IgD-negative memory B cell (primary cell): ENCODE results near the gene WDR33. TPM values are rescaled to one million over a fixed set of nuclear protein-coding genes. Genes with fewer than 3 reads are reported as not detected.

Experiments used
- H3K27ac Mint-ChIP-seq, 3 donors: one replicate each; pipeline ENCODE4 v1.8.0; 2020 to 2022; ENCODE audit warnings: mild to moderate bottlenecking in 3 of 3, mixed read lengths in 3 of 3, moderate library complexity in 1 of 3
- H3K27me3 Mint-ChIP-seq: one replicate; pipeline ENCODE4 v1.8.0; 2021; ENCODE audit warnings: mixed read lengths
- H3K36me3 Mint-ChIP-seq: one replicate; pipeline ENCODE4 v1.8.0; 2020; ENCODE audit warnings: mild to moderate bottlenecking, mixed read lengths
- H3K4me1 Mint-ChIP-seq, 3 donors: one replicate each; pipeline ENCODE4 v1.8.0; 2020 to 2022; ENCODE audit warnings: mixed read lengths in 3 of 3, mild to moderate bottlenecking in 1 of 3
- H3K4me3 Mint-ChIP-seq, 4 donors: one replicate each; pipeline ENCODE4 v1.8.0; 2020 to 2022; ENCODE audit warnings: mild to moderate bottlenecking in 4 of 4, mixed read lengths in 4 of 4, moderate library complexity in 3 of 4
- H3K9me3 Mint-ChIP-seq, 3 donors: one replicate each; pipeline ENCODE4 v1.8.0; 2020 to 2021; ENCODE audit warnings: mixed read lengths in 3 of 3, mild to moderate bottlenecking in 1 of 3
- polyA plus RNA-seq: library from polyadenylated mRNA; unstranded; fragments of 300-500 nt; fragmentation: Illumina TruSeq; gene quantifications from one replicate; pipeline ENCODE4 v1.2.3, GENCODE V29; 2021

WDR33 gene
- polyA plus RNA-seq, 1 donor from 2014 or later: 39.5 TPM

DNA sequence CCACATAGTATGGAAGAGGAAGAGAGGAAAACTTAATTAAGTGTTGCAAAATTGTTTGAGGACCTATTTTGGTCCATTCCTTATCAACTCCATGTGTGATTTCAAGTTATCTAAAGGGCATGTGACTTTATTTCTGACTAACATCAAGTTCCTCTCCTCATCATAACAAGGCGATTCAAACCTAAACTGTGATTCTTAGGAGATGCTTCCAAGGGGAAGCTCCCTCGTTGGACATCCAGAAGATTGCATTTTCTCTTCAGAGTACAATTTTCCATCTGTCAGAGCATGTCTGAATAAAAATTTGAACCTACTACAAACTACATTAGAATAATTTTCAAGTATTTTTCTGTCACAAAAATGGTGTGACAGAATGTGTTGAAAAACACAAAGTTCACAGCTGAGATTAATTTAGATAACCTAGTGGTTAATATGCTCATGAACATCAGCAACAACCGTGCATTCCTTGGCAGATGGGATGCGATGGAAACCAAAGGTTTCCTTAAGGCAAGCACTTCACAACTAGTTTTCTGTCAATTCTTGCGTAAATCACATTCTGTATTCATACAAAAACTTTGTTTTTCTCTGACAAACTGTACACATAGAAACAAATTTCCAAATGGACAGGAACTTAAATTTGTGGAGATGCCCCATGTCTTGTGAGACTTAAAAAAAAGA lies 105.4 kb downstream of the WDR33 start:
- H3K4me1 Mint-ChIP-seq: peaks cover 21 to 25% (median 24%) of the 10 kb centered on the region in 3 donors
- H3K27ac Mint-ChIP-seq: peak overlapping the region in 1 of 3 donors; percentile 9
- no peaks in the 10 kb centered on the region for H3K27me3 Mint-ChIP-seq
- H3K4me3 Mint-ChIP-seq: peak overlapping the region in 2 of 4 donors; percentile 37 to 59
- no peaks in the 10 kb centered on the region for H3K9me3 Mint-ChIP-seq
- H3K36me3 Mint-ChIP-seq: peaks cover 4% of the 10 kb centered on the region

GRCh38 chr2:127704641-127705390 lies 106.2 kb downstream of the WDR33 start:
- no peaks in the 10 kb centered on the region for H3K9me3 Mint-ChIP-seq
- no peaks in the 10 kb centered on the region for H3K27me3 Mint-ChIP-seq
- peaks cover 25 to 31% (median 28%) of the 10 kb centered on the region in 3 donors for H3K4me1 Mint-ChIP-seq
- peaks cover 4% of the 10 kb centered on the region for H3K36me3 Mint-ChIP-seq
- peak overlapping the region in 2 of 4 donors; percentile 59 to 71 for H3K4me3 Mint-ChIP-seq
- H3K27ac Mint-ChIP-seq: peak overlapping the region; percentile 9 to 31 (median 9)

DNA sequence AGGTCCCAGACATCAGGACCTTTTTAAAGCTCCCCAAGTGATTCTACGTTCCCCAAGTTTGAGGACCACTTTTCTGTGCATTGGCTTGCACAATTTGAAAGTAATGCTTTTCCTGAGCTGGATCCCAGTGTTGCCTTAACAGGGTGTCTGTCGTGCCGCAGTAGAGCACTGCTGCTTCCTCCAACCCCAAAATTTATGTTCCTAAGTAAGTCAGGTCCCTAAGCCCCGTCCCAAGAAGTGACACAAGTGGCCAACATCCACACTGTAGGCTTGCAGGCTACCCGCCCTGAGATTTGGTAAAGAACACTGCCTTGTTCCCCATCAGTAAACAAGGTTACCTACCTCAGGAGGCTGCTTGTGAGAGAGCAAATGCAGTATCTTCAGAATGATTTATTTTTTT lies 107.7 kb downstream of the WDR33 start:
- Mint-ChIP-seq H3K36me3 (peaks cover 3% of the 10 kb centered on the region), H3K9me3 (no peaks in the 10 kb centered on the region), H3K27me3 (no peaks in the 10 kb centered on the region), H3K4me1 (peaks cover 25 to 32% (median 28%) of the 10 kb centered on the region in 3 donors), H3K27ac (peak overlapping the region in 2 of 3 donors; percentile 84 to 95), H3K4me3 (peak overlapping the region in 3 of 4 donors; percentile 74 to 98 (median 77))

DNA sequence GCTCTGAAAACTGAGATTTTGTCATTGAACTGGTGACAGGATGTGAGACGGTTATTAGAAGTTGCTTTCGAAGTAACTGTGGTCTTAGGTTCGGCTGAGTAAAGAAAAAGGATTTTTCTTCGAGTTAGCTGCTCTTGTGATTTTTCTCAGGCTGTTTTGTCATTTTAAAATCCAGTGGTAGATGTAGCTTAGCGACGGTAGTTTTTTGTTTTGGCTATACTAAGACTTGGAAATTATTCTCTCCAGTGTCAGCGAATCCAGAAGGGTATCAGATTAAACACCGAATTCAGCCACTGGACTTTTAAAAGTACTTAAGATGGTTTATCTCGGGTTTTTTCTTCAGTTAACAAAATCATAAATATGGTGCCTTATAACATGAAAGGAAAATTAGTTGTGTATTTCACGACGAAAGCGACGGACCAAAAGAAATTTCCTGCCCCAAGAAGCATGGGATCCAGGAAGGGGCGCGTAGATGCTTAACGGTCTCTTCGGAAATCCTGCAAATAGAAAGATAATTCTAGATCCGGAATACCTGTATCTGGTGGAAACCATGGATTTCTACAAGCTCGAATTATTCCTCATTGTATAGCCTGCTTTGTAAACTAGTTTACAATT lies 108.5 kb downstream of the WDR33 start:
- Mint-ChIP-seq H3K27me3 (no peaks in the 10 kb centered on the region), H3K4me1 (peaks cover 25 to 32% (median 28%) of the 10 kb centered on the region in 3 donors), H3K9me3 (no peaks in the 10 kb centered on the region), H3K4me3 (peak overlapping the region; percentile 81 to 98 (median 88)), H3K36me3 (peaks cover 3% of the 10 kb centered on the region), H3K27ac (peak overlapping the region; percentile 29 to 95 (median 84))

- peaks cover 3% of the 10 kb centered on the region for H3K36me3 Mint-ChIP-seq
- peaks cover 25 to 32% (median 29%) of the 10 kb centered on the region in 3 donors for H3K4me1 Mint-ChIP-seq
- H3K27ac Mint-ChIP-seq: peak overlapping the region; percentile 84 to 99 (median 95)
- H3K27me3 Mint-ChIP-seq: no peaks in the 10 kb centered on the region
- no peaks in the 10 kb centered on the region for H3K9me3 Mint-ChIP-seq
- peak overlapping the region; percentile 93 to 98 (median 96) for H3K4me3 Mint-ChIP-seq
These were observed 109.1 kb downstream of the WDR33 start for GRCh38 chr2:127701651-127702394.

GRCh38 chr2:127701193-127701650 lies 109.7 kb downstream of the WDR33 start, which contains the start of gene SFT2D3:
TSS of gene SFT2D3 (plus strand) at chr2:127701497. CDS start at chr2:127701529, 32 bp downstream.
- Mint-ChIP-seq H3K9me3 (no peaks in the 10 kb centered on the region), H3K27ac (peak within 1 kb of the TSS; percentile 84 to 99 (median 98)), H3K4me1 (peaks cover 25 to 32% (median 29%) of the 10 kb centered on the region in 3 donors), H3K36me3 (peaks cover 3% of the 10 kb centered on the region), H3K4me3 (peak within 1 kb of the TSS; percentile 93 to 98 (median 96)), H3K27me3 (no peaks in the 10 kb centered on the region)

- Mint-ChIP-seq H3K4me3 (peak overlapping the region; percentile 93 to 98 (median 96)), H3K9me3 (no peaks in the 10 kb centered on the region), H3K36me3 (peaks cover 3% of the 10 kb centered on the region), H3K27me3 (no peaks in the 10 kb centered on the region), H3K4me1 (peaks cover 25 to 32% (median 30%) of the 10 kb centered on the region in 3 donors), H3K27ac (peak overlapping the region; percentile 84 to 99 (median 98))
These were observed 110.3 kb downstream of the WDR33 start for GRCh38 chr2:127700527-127701192.

DNA sequence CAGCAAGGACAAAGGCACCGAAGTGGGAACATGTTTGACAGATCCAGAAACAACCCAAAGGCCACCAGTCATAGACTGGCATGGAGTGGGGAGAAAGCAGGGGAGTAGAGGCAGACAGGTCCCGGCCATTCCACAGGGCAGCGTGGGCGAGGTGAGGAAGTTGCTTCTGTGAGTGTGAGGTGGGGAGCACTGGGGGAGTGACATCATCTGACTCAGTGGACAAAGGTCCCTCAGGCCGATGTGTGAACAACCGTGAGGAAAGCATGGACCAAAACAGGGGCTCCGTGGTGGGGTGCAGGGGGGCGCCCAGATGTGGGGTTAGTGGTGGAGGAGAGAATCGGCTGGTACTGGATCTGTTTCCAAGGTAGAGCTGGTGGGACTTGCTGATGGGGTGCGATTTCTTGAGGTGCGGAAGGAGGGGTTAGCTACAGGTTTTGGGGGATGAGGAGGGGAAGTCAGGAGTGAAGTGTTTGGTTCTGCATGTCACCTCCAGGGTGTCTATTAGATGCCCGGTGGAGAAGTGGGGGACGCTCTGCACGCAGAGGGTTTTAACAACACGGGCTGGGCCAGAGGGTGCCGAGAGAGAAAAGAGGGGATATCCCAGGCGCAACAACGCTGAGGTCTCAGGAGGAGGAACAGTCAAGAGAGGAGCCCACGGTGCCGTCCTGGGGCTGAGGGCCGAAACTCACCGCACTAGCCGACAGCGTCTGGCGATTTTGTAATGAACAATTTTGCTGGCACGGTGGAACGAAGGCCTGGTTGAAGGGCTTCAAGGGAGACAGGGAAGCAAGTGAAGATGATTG lies 112.2 kb downstream of the WDR33 start:
- H3K4me3 Mint-ChIP-seq: peak overlapping the region; percentile 16 to 73 (median 50)
- H3K9me3 Mint-ChIP-seq: no peaks in the 10 kb centered on the region
- no peaks in the 10 kb centered on the region for H3K27me3 Mint-ChIP-seq
- no peaks in the 10 kb centered on the region for H3K36me3 Mint-ChIP-seq
- H3K4me1 Mint-ChIP-seq: peaks cover 18 to 21% (median 20%) of the 10 kb centered on the region in 3 donors
- H3K27ac Mint-ChIP-seq: no peak overlapping the region

DNA sequence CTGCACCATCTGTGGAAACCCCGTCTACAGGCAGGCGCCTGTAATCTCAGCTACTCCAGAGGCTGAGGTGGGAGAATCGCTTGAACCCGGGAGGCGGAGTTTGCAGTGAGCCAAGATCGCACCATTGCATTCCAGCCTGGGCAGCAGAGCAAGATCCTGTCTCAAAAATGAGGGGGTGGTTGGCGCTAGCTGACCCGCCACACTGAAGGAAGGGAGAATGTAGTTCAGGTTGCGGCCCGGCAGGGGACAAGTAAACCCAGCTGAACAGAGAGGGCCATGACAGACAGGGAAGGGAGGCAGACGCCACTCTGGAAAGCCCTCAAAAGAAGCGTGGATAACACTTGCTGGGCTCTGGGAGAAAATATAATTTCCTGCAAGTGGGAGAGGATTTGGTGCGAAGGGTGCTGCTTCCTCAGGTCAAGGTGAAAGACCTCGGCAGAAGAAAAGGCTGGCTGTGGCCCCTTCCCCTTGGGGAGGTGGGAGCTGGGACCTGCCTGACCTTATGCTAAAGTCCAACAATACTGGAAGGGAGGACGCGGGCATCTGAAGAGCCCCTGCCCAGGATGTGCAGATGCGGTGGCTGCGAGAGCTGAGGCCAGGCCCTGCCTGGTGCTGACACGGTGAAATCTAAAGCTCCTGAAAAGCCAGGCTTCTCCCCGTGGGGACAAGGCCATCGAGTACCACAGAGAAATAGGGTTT lies 113.3 kb downstream of the WDR33 start:
- H3K9me3 Mint-ChIP-seq: no peaks in the 10 kb centered on the region
- no peaks in the 10 kb centered on the region for H3K27me3 Mint-ChIP-seq
- H3K27ac Mint-ChIP-seq: no peak overlapping the region
- H3K4me1 Mint-ChIP-seq: peaks cover 14 to 18% (median 17%) of the 10 kb centered on the region in 3 donors
- peak overlapping the region in 1 of 4 donors; percentile 13 for H3K4me3 Mint-ChIP-seq
- H3K36me3 Mint-ChIP-seq: no peaks in the 10 kb centered on the region

GRCh38 chr2:127695491-127696472 lies 115.2 kb downstream of the WDR33 start:
- peaks cover 3 to 13% (median 5%) of the 10 kb centered on the region in 3 donors for H3K9me3 Mint-ChIP-seq
- H3K4me1 Mint-ChIP-seq: peaks cover 6 to 11% (median 9%) of the 10 kb centered on the region in 3 donors
- H3K36me3 Mint-ChIP-seq: peaks cover 6% of the 10 kb centered on the region
- H3K27ac Mint-ChIP-seq: no peak overlapping the region
- H3K27me3 Mint-ChIP-seq: no peaks in the 10 kb centered on the region
- H3K4me3 Mint-ChIP-seq: peak overlapping the region in 2 of 4 donors; percentile 28 to 50

DNA sequence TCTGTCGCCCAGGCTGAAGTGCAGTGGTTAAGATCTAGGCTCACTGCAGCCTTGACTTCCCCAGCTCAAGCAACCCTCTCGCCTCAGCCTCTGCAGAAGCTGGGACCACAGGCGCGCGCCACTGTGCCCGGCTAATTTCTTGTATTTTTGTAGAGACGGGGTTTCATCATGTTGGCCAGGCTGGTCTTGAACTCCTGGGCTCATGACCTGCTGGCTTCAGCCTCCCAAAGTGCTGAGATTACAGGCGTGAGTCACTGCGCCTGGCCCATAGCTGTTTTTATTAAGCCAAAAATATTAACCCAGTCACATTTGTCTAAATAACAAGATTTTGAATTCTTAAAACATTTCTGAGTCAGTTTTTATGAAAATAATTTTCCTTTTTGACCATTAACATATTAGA lies 116.0 kb downstream of the WDR33 start:
- Mint-ChIP-seq H3K27me3 (no peaks in the 10 kb centered on the region), H3K36me3 (peaks cover 6% of the 10 kb centered on the region), H3K4me1 (peaks cover 0 to 5% (median 2%) of the 10 kb centered on the region in 3 donors), H3K4me3 (no peak overlapping the region), H3K9me3 (peaks cover 4 to 14% (median 5%) of the 10 kb centered on the region in 3 donors), H3K27ac (no peak overlapping the region)

DNA sequence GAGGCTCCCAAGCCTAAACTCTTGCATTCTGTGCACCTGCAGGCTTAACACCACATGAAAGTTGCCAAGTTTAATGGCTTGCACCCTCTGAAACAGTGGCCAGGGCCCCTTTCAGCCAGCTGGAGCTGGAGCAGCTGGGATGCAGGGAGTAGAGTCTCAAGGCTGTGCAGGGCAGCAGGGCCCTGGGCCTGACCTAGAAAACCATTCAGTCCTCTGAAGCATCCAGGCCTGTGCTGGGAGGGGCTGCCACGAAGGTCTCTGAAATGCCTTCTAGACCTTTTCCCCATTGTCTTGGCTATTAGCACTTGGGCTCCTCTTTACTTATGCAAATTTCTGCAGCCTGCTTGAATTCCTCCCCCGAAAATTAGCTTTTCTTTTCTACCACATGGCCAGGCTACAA lies 120.3 kb downstream of the WDR33 start:
- Mint-ChIP-seq H3K36me3 (peaks cover 9% of the 10 kb centered on the region), H3K9me3 (peaks cover 9 to 17% (median 14%) of the 10 kb centered on the region in 3 donors), H3K27me3 (peaks cover 6% of the 10 kb centered on the region), H3K4me1 (peaks cover 0 to 2% (median 0%) of the 10 kb centered on the region in 3 donors), H3K4me3 (peak overlapping the region in 1 of 4 donors; percentile 67), H3K27ac (no peak overlapping the region)
